ENCODE data around the gene PXN.
"Not testable (repeated sequence)": the region's sequence is repeated elsewhere in the genome, so short reads cannot be mapped to it uniquely, and the experiment has no call there.

PXN gene

GRCh38 chr12:120247183-120247582 is 18.3 kb downstream of the PXN start:
- Mint-ChIP-seq H3K4me3 (no peak overlapping the region), H3K27ac (peak overlapping the region in 2 of 3 experiments; percentile 70 to 82), H3K9me3 (no peaks in the 10 kb centered on the region)

GRCh38 chr12:120246705-120247104 is 18.8 kb downstream of the PXN start:
- H3K27me3 Mint-ChIP-seq (ENCODE audit: low read depth); H3K9me3 Mint-ChIP-seq; H3K27ac Mint-ChIP-seq; H3K4me3 Mint-ChIP-seq; H3K36me3 Mint-ChIP-seq (ENCODE audit: low read depth): not testable (repeated sequence)
- peaks cover 64% of the 10 kb centered on the region for H3K4me1 Mint-ChIP-seq

More at GRCh38 chr12:120247183-120247582, 18.3 kb downstream of the PXN start:
- Mint-ChIP-seq H3K4me1 (peaks cover 64% of the 10 kb centered on the region), H3K36me3 (ENCODE audit: low read depth) (no peaks in the 10 kb centered on the region), H3K27me3 (ENCODE audit: low read depth) (no peaks in the 10 kb centered on the region)
- TF ChIP-seq CTCF (IDR thresholded peaks at IDR 0.05; ENCODE audit: unreplicated experiment in 3 of 3), result no peak

- no peak for TF ChIP-seq CTCF (IDR thresholded peaks at IDR 0.05; ENCODE audit: unreplicated experiment in 3 of 3)
- H3K4me3 Mint-ChIP-seq, result no peak overlapping the region
- no peaks in the 10 kb centered on the region for H3K27me3 Mint-ChIP-seq (ENCODE audit: low read depth)
- H3K36me3 Mint-ChIP-seq (ENCODE audit: low read depth), result no peaks in the 10 kb centered on the region
- peaks cover 61% of the 10 kb centered on the region for H3K4me1 Mint-ChIP-seq
- peak overlapping the region in 2 of 3 experiments; percentile 10 to 26 for H3K27ac Mint-ChIP-seq
- no peaks in the 10 kb centered on the region for H3K9me3 Mint-ChIP-seq
Measured at GRCh38 chr12:120242971-120243699, 22.4 kb downstream of the PXN start.

GRCh38 chr12:120242275-120242799 is 23.2 kb downstream of the PXN start:
- Mint-ChIP-seq H3K4me3 (no peak overlapping the region), H3K4me1 (peaks cover 61% of the 10 kb centered on the region), H3K27me3 (ENCODE audit: low read depth) (no peaks in the 10 kb centered on the region), H3K27ac (peak overlapping the region in 1 of 3 experiments; percentile 19), H3K36me3 (ENCODE audit: low read depth) (no peaks in the 10 kb centered on the region), H3K9me3 (no peaks in the 10 kb centered on the region)
- no peak for TF ChIP-seq CTCF (IDR thresholded peaks at IDR 0.05; ENCODE audit: unreplicated experiment in 3 of 3)

- Mint-ChIP-seq H3K27me3 (ENCODE audit: low read depth) (no peaks in the 10 kb centered on the region), H3K4me1 (peaks cover 61% of the 10 kb centered on the region), H3K27ac (peak overlapping the region; percentile 1 to 37 (median 19)), H3K9me3 (no peaks in the 10 kb centered on the region), H3K36me3 (ENCODE audit: low read depth) (no peaks in the 10 kb centered on the region), H3K4me3 (no peak overlapping the region)
- no peak for TF ChIP-seq CTCF (IDR thresholded peaks at IDR 0.05; ENCODE audit: unreplicated experiment in 3 of 3)
Measured at GRCh38 chr12:120241561-120242274, 23.8 kb downstream of the PXN start.

- H3K27me3 Mint-ChIP-seq (ENCODE audit: low read depth), result no peaks in the 10 kb centered on the region
- no peak for TF ChIP-seq CTCF (IDR thresholded peaks at IDR 0.05; ENCODE audit: unreplicated experiment in 3 of 3)
- no peak overlapping the region for H3K4me3 Mint-ChIP-seq
- H3K36me3 Mint-ChIP-seq (ENCODE audit: low read depth), result no peaks in the 10 kb centered on the region
- peaks cover 69% of the 10 kb centered on the region for H3K4me1 Mint-ChIP-seq
- peak overlapping the region in 1 of 3 experiments; percentile 19 for H3K27ac Mint-ChIP-seq
- H3K9me3 Mint-ChIP-seq, result no peaks in the 10 kb centered on the region
Measured at GRCh38 chr12:120240495-120240833, 25.1 kb downstream of the PXN start.
